Measurements from ENCODE around the gene TTI1.

The TTI1 gene

GRCh38 chr20:38033330-38034107 is at the start of gene TTI1, which contains the start of gene RPRD1B:
TSS of gene TTI1 (minus strand) at chr20:38033456. CDS start at chr20:38013816, 19,640 bp downstream.
TSS of gene RPRD1B (plus strand) at chr20:38033746. CDS start at chr20:38033948, 202 bp downstream.
- in situ Hi-C loops (cut with MboI; ENCODE audit: low sequenced_read_pairs): no loop called here

GRCh38 chr20:38082894-38083293 is 49.6 kb upstream of the TTI1 start:
- in situ Hi-C loops (cut with MboI; ENCODE audit: low sequenced_read_pairs): no loop called here

GRCh38 chr20:38081575-38081974 is 48.3 kb upstream of the TTI1 start:
- in situ Hi-C loops (cut with MboI; ENCODE audit: low sequenced_read_pairs): no loop called here

GRCh38 chr20:38079353-38079752 is 46.1 kb upstream of the TTI1 start:
- in situ Hi-C loops (cut with MboI; ENCODE audit: low sequenced_read_pairs): no loop called here

- in situ Hi-C loops (cut with MboI; ENCODE audit: low sequenced_read_pairs): no loop called here
These were observed 44.8 kb upstream of the TTI1 start for GRCh38 chr20:38078084-38078483.

GRCh38 chr20:38076548-38076947 is 43.3 kb upstream of the TTI1 start:
- in situ Hi-C loops (cut with MboI; ENCODE audit: low sequenced_read_pairs): no loop called here

GRCh38 chr20:38075161-38075998 is 42.1 kb upstream of the TTI1 start:
- in situ Hi-C loops (cut with MboI; ENCODE audit: low sequenced_read_pairs): no loop called here

GRCh38 chr20:38073307-38074071 is 40.2 kb upstream of the TTI1 start:
- in situ Hi-C loops (cut with MboI; ENCODE audit: low sequenced_read_pairs): loop anchor here (25.0 kb wide), 1 partner anchor 239 kb away; the partner anchor contains the start of gene BPI

GRCh38 chr20:38072898-38073297 is 39.6 kb upstream of the TTI1 start:
- in situ Hi-C loops (cut with MboI; ENCODE audit: low sequenced_read_pairs): loop anchor here (25.0 kb wide), 1 partner anchor 239 kb away; the partner anchor contains the start of gene BPI

- in situ Hi-C loops (cut with MboI; ENCODE audit: low sequenced_read_pairs): loop anchor here (10.0 to 25.0 kb wide), 2 partner anchors 157 to 244 kb away; partner anchors contain the start of gene BPI
These were observed 34.6 kb upstream of the TTI1 start for GRCh38 chr20:38067717-38068365.

- in situ Hi-C loops (cut with MboI; ENCODE audit: low sequenced_read_pairs): loop anchor here (10.0 to 25.0 kb wide), 2 partner anchors 158 to 245 kb away; partner anchors contain the start of gene BPI
These were observed 33.9 kb upstream of the TTI1 start for GRCh38 chr20:38066969-38067716.

- in situ Hi-C loops (cut with MboI; ENCODE audit: low sequenced_read_pairs): loop anchor here (10.0 to 25.0 kb wide), 2 partner anchors 159 to 246 kb away; partner anchors contain the start of gene BPI
These were observed 32.6 kb upstream of the TTI1 start for GRCh38 chr20:38065764-38066375.

GRCh38 chr20:38063911-38064530 is 30.8 kb upstream of the TTI1 start:
- in situ Hi-C loops (cut with MboI; ENCODE audit: low sequenced_read_pairs): loop anchor here (10.0 to 25.0 kb wide), 2 partner anchors 161 to 248 kb away; partner anchors contain the start of gene BPI

GRCh38 chr20:38062890-38063289 is 29.6 kb upstream of the TTI1 start:
- in situ Hi-C loops (cut with MboI; ENCODE audit: low sequenced_read_pairs): loop anchor here (10.0 to 25.0 kb wide), 2 partner anchors 162 to 249 kb away; partner anchors contain the start of gene BPI

GRCh38 chr20:38061109-38061508 is 27.9 kb upstream of the TTI1 start:
- in situ Hi-C loops (cut with MboI; ENCODE audit: low sequenced_read_pairs): loop anchor here (10.0 to 25.0 kb wide), 2 partner anchors 164 to 251 kb away; partner anchors contain the start of gene BPI

GRCh38 chr20:38060536-38060935 is 27.3 kb upstream of the TTI1 start:
- in situ Hi-C loops (cut with MboI; ENCODE audit: low sequenced_read_pairs): loop anchor here (10.0 to 25.0 kb wide), 2 partner anchors 164 to 252 kb away; partner anchors contain the start of gene BPI

- in situ Hi-C loops (cut with MboI; ENCODE audit: low sequenced_read_pairs): loop anchor here (10.0 to 25.0 kb wide), 2 partner anchors 165 to 252 kb away; partner anchors contain the start of gene BPI
These were observed 26.6 kb upstream of the TTI1 start for GRCh38 chr20:38059832-38060231.
